Activated CD4-positive, alpha-beta T cell treated with anti-CD3 and anti-CD28 coated beads, Interleukin-2, amount 10 ng/mL, durations not matched to agents 7 days and 5 days (primary cell): ENCODE data around the gene ZNF273. TPM values are rescaled to one million over a fixed set of nuclear protein-coding genes. Genes with fewer than 3 reads are reported as not detected.
"Not testable (repeated sequence)": the region's sequence is repeated elsewhere in the genome, so short reads cannot be mapped to it uniquely, and the experiment has no call there.

Source experiments
- CTCF ChIA-PET: fragments of 350-600 bp; sonication (Branson Sonifier 250); formaldehyde crosslinking; loops from one replicate; lab custom pipeline; 2021; ENCODE audit warnings: antibody characterized with exemption; lab: Charles Lee
- POLR2A ChIA-PET: fragments of 350-600 bp; sonication (Branson Sonifier 250); formaldehyde crosslinking; loops from one replicate; lab custom pipeline; 2021; ENCODE audit warnings: antibody characterized with exemption; lab: Charles Lee
- DNase-seq: peaks from one replicate; pipeline ENCODE4 v3.0.0-alpha.2; 2020
- H3K27ac Mint-ChIP-seq: one replicate; pipeline ENCODE4 v1.8.0; 2021; ENCODE audit warnings: mild to moderate bottlenecking, moderate library complexity, mixed read lengths
- H3K27me3 Mint-ChIP-seq: one replicate; pipeline ENCODE4 v1.8.0; 2021; ENCODE audit warnings: mixed read lengths
- H3K36me3 Mint-ChIP-seq: one replicate; pipeline ENCODE4 v1.8.0; 2021; ENCODE audit warnings: low read depth, mixed read lengths
- H3K4me1 Mint-ChIP-seq: one replicate; pipeline ENCODE4 v1.8.0; 2021; ENCODE audit warnings: mixed read lengths
- H3K4me3 Mint-ChIP-seq: one replicate; pipeline ENCODE4 v1.8.0; 2021; ENCODE audit warnings: mild to moderate bottlenecking, moderate library complexity, mixed read lengths
- H3K9me3 Mint-ChIP-seq: one replicate; pipeline ENCODE4 v1.8.0; 2021; ENCODE audit warnings: mixed read lengths
- total RNA-seq, 2 experiments: library from RNA; stranded (reverse); gene quantifications; one replicate each; pipeline ENCODE4 v1.2.3, GENCODE V29; 2021

The ZNF273 gene
- total RNA-seq, 2 experiments from 2014 or later: 9.7 to 11.7 TPM

DNA sequence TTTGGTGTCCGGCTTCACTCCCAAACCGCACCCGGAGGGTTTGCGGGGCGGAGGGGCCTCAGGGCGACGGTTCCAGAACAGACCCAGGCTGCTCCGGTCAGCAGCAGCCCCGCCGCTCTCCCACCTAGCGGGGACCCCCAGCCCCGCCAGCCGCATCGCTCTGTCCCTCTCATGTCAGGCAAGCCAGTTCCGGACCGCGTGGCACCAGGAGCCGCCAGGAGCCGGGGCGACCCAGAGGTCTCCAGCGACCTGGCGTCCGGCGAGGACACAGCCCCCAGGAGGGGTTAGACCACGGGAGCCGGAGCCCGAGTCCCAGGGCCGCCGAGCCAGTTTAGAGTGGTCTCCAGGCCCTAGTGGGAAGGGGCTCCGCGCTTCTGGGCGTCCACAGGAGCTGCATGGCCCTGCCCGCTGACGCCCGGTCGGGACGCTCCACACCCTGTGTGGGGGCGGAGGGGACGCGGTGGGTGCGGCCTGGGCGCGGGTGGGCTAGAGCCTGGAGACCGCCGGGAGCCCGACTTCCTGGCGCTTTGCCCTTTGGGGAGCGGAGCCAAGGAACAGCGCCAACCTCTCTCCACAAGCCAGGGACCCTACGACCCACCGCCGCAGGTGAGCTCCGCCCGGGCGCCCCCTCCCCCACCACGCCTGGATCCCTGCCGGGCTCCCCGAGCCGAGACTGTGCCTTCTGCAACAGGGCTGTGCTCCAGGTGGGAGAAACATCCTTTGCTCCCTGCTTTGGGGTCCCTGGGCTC is 44.4 kb downstream of the ZNF273 start:
- Mint-ChIP-seq H3K9me3 (no peaks in the 10 kb centered on the region), H3K27ac (no peak overlapping the region), H3K27me3 (peaks cover 36% of the 10 kb centered on the region), H3K4me3 (no peak overlapping the region), H3K36me3 (no peaks in the 10 kb centered on the region), H3K4me1 (no peaks in the 10 kb centered on the region)
- ChIA-PET POLR2A (no interaction called here), CTCF (no interaction called here)
- no peak for DNase-seq

GRCh38 chr7:64948774-64949173 is 45.7 kb downstream of the ZNF273 start:
- DNase-seq, H3K4me3 Mint-ChIP-seq, H3K27ac Mint-ChIP-seq, CTCF ChIA-PET, H3K9me3 Mint-ChIP-seq, H3K4me1 Mint-ChIP-seq, POLR2A ChIA-PET, H3K36me3 Mint-ChIP-seq: not testable (repeated sequence)
- peaks cover 36% of the 10 kb centered on the region for H3K27me3 Mint-ChIP-seq

DNA sequence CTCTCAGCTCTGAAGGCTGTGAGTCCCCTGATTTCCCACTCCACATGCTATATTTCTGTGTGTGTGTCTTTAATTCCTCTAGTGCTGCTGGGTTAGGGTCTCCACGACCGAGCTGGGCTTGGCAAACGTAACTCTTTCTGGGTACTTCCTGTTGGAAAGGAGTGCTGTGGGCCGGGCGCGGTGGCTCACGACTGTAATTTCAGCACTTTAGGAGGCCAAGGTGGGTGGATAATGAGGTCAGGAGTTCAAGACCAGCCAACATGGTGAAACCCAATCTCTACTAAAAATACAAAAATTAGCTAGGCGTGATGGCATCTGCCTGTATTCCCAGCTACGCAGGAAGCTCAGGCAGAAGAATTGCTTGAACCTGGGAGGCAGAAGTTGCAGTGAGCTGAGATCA is 47.6 kb downstream of the ZNF273 start:
- H3K36me3 Mint-ChIP-seq, POLR2A ChIA-PET, DNase-seq, H3K27ac Mint-ChIP-seq, H3K4me1 Mint-ChIP-seq, H3K4me3 Mint-ChIP-seq, H3K9me3 Mint-ChIP-seq: not testable (repeated sequence)
- CTCF ChIA-PET: interaction anchor here (1.0 to 1.3 kb wide), 2 partner anchors 65 to 266 kb away, joined by 3 read pairs; no protein-coding TSS in a partner anchor
- H3K27me3 Mint-ChIP-seq: peaks cover 33% of the 10 kb centered on the region

- Mint-ChIP-seq H3K4me1 (no peaks in the 10 kb centered on the region), H3K36me3 (no peaks in the 10 kb centered on the region), H3K27ac (no peak overlapping the region), H3K27me3 (peaks cover 26% of the 10 kb centered on the region), H3K4me3 (no peak overlapping the region), H3K9me3 (no peaks in the 10 kb centered on the region)
- POLR2A ChIA-PET: no interaction called here
- peak; percentile 30 for DNase-seq
- CTCF ChIA-PET: interaction anchor here (0.6 to 1.3 kb wide), 4 partner anchors 10 to 401 kb away, joined by 3 to 4 read pairs (median 3); no protein-coding TSS in a partner anchor
Observed at GRCh38 chr7:64951250-64951848, 48.3 kb downstream of the ZNF273 start.

DNA sequence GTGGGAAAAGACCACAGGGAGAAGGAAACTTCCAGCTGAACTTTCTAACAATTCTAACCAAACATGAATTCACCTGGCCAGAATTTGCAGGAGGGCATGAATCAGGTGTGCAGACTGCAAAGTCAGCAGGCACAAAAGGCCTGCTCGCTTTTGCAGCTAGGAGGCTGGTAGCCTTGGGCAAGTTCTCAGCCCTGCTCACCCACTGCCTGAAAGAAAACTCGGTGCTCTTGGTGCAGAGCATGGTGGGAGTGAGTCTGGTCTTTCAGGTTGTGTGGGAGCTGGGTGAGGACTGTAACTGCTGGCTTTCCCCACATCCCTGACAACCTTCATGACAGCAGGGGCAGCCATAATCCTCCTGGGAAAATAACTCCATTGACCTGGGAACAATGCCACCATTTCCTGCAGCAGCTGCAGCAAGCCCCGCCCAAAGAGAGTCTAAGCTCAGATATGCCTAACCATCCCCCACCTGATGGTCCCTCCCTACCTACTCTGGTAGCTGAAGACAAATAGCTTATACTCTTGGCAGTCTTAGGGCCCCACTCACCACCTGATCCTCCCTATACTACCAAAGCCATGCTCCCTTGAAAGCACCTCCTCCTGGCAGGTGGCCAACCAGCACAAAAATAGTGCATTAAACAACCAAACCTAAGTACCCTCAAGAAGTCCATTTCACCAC is 56.1 kb downstream of the ZNF273 start:
- Mint-ChIP-seq H3K4me1 (no peaks in the 10 kb centered on the region), H3K27me3 (no peaks in the 10 kb centered on the region), H3K9me3 (peaks cover 6% of the 10 kb centered on the region), H3K4me3 (no peak overlapping the region), H3K27ac (no peak overlapping the region), H3K36me3 (no peaks in the 10 kb centered on the region)
- ChIA-PET POLR2A (no interaction called here), CTCF (no interaction called here)
- DNase-seq: no peak

GRCh38 chr7:64965594-64965993 is 62.5 kb downstream of the ZNF273 start:
- CTCF ChIA-PET: no interaction called here
- H3K27me3 Mint-ChIP-seq: no peaks in the 10 kb centered on the region
- DNase-seq: no peak
- no peak overlapping the region for H3K27ac Mint-ChIP-seq
- H3K4me1 Mint-ChIP-seq: no peaks in the 10 kb centered on the region
- H3K36me3 Mint-ChIP-seq: no peaks in the 10 kb centered on the region
- POLR2A ChIA-PET: no interaction called here
- H3K4me3 Mint-ChIP-seq: no peak overlapping the region
- H3K9me3 Mint-ChIP-seq: peaks cover 16% of the 10 kb centered on the region

DNA sequence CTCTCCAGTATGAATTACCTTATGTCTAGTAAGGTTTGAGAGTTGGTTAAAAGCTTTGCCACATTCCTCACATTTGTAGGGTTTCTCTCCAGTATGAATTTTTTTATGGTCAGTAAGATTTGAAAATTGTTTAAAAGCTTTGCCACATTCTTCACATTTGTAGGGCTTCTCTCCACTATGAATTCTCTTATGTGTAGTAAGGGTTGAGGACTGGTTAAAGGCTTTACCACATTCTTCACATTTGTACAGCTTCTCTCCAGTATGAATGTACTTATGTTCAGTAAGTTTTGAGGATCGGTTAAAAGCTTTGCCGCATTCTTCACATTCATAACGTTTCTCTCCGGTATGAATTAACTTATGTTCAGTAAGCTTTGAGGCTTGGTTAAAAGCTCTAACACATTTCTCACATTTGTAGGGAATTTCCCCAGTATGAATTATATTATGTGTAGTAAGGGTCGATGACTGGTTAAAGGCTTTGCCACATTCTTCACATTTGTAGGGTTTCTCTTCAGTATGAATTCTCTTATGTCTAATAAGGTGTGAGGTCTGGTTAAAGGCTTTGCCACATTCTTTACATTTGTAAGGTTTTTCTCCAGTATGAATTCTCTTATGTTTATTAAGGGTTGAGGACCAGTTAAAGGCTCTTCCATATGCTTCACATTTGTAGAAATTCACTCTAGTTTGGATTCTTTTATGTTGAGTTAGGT is 75.6 kb downstream of the ZNF273 start:
- H3K4me3 Mint-ChIP-seq: no peak overlapping the region
- no peak overlapping the region for H3K27ac Mint-ChIP-seq
- no peak for DNase-seq
- POLR2A ChIA-PET: no interaction called here
- H3K4me1 Mint-ChIP-seq: no peaks in the 10 kb centered on the region
- H3K9me3 Mint-ChIP-seq: peaks cover 60% of the 10 kb centered on the region
- H3K36me3 Mint-ChIP-seq: peaks cover 49% of the 10 kb centered on the region
- no peaks in the 10 kb centered on the region for H3K27me3 Mint-ChIP-seq
- CTCF ChIA-PET: interaction anchor here (0.5 kb wide), 1 partner anchor 59 kb away, joined by 3 read pairs; no protein-coding TSS in a partner anchor

Other genes with a start within 250 kb of the ZNF273 start
- 10 to 100 TPM; 21.8 to 25.6 TPM for gene ZNF107, start 237.1 kb upstream of the ZNF273 start, total RNA-seq
- 10 to 100 TPM; 11.2 to 14.1 TPM for gene ZNF138, start 108.8 kb upstream of the ZNF273 start, total RNA-seq
- gene ZNF117, start 87.8 kb downstream of the ZNF273 start, total RNA-seq: 1 to 10 TPM; 5.2 to 6.8 TPM
- gene ERV3-1, start 103.4 kb downstream of the ZNF273 start, total RNA-seq: 10 to 100 TPM; 10.3 to 11.9 TPM